Panc1 (cell line): ENCODE measurements around the gene INPP5A. TPM values are rescaled to one million over a fixed set of nuclear protein-coding genes. Genes with fewer than 3 reads are reported as not detected.

Experiments used
- ATAC-seq: fragments of 200-7000 bp; cut with Tn5 transposase; 2 replicates; pipeline ENCODE4 v1.9.1; 2020; ENCODE audit warnings: mild to moderate bottlenecking, moderate library complexity
- BruUV-seq: library from RNA; stranded (reverse); fragments of 400-500 nt; replicated peaks from 2 replicates; lab custom pipeline; 2021; lab: Mats Ljungman, UMichigan
- CTCF ChIA-PET: fragments of 300-600 bp; sonication (Branson Sonifier 250); formaldehyde crosslinking; loops from one replicate; lab custom pipeline; 2022; ENCODE audit warnings: antibody characterized with exemption; lab: Charles Lee
- POLR2A ChIA-PET: fragments of 300-600 bp; sonication (Branson Sonifier 250); formaldehyde crosslinking; loops from one replicate; lab custom pipeline; 2022; ENCODE audit warnings: antibody characterized with exemption; lab: Charles Lee
- DNase-seq: peaks from one replicate; pipeline ENCODE4 v3.0.0-alpha.2; 2010; ENCODE audit warnings: low read depth, low spot score
- H3K27ac ChIP-seq: 2 replicates; pipeline ENCODE4 v1.5.1; 2011; ENCODE audit warnings: mild to moderate bottlenecking, low read length, inconsistent platforms
- H3K27me3 ChIP-seq: fragments of 200-500 bp; sonication (Bioruptor generic); 2 replicates; pipeline ENCODE4 v1.6.0; 2014; ENCODE audit warnings: low read length, inconsistent platforms; ENCODE audit not compliant: control insufficient read depth, insufficient read depth
- H3K36me3 ChIP-seq: fragments of 200-500 bp; sonication (Bioruptor generic); 2 replicates; pipeline ENCODE4 v1.5.1; 2014; ENCODE audit warnings: inconsistent platforms, mild to moderate bottlenecking, low read length, moderate library complexity; ENCODE audit not compliant: control insufficient read depth, insufficient read depth
- H3K4me1 ChIP-seq: 2 replicates; pipeline ENCODE4 v1.5.1; 2011; ENCODE audit warnings: inconsistent platforms, mild to moderate bottlenecking, low read length, moderate library complexity; ENCODE audit not compliant: control insufficient read depth, insufficient read depth
- H3K4me3 ChIP-seq, 2 experiments: 2 replicates each; pipeline ENCODE4 v1.5.1; 2011 to 2012; ENCODE audit warnings: low read depth in 2 of 2, low read length in 2 of 2, mild to moderate bottlenecking in 2 of 2, inconsistent platforms in 1 of 2, moderate library complexity in 1 of 2
- H3K9me3 ChIP-seq: fragments of 200-500 bp; sonication (Bioruptor generic); 2 replicates; pipeline ENCODE4 v1.5.1; 2014; ENCODE audit warnings: low read depth, mild to moderate bottlenecking, inconsistent platforms, low read length, moderate library complexity; ENCODE audit not compliant: control insufficient read depth, insufficient read depth
- POLR2AphosphoS5 ChIP-seq: IDR thresholded peaks from 2 replicates; pipeline ENCODE4 v1.6.1; 2012; ENCODE audit warnings: mild to moderate bottlenecking, low read depth, low read length, moderate library complexity
- SIN3A ChIP-seq: IDR thresholded peaks from 2 replicates; pipeline ENCODE4 v1.6.1; 2012; ENCODE audit warnings: low read depth, mild to moderate bottlenecking, low read length, moderate library complexity, borderline replicate concordance; ENCODE audit not compliant: insufficient read depth
- TCF7L2 ChIP-seq: IDR thresholded peaks from 2 replicates; pipeline ENCODE4 v1.6.1; 2011; ENCODE audit warnings: mild to moderate bottlenecking, low read depth, low read length, inconsistent platforms
- in situ Hi-C: cut with HindIII; loops from 2 replicates; pipeline ENCODE4 v1.10.0; 2016; ENCODE audit warnings: low sequenced_read_pairs, low pct_unique_long_range_greater_than_20kb
- intact Hi-C: fragments of 100-400 bp; cut with micrococcal nuclease; formaldehyde crosslinking; loops from one replicate; pipeline ENCODE4 v1.10.0; 2022; ENCODE audit not compliant: unreplicated experiment
- total RNA-seq: library from RNA; stranded (reverse); gene quantifications from one replicate; pipeline ENCODE4 v1.2.1, GENCODE V29; 2021; ENCODE audit not compliant: unreplicated experiment
- TF ChIP-seq, protein P1 (sequence below): fragments of 450-650 bp; IDR thresholded peaks from 2 replicates; pipeline ENCODE4 v1.5.1; 2017; ENCODE audit warnings: mild to moderate bottlenecking
- TF ChIP-seq, protein P2 (sequence below), 2 experiments: IDR thresholded peaks; 2 replicates each; pipeline ENCODE4 v1.6.1; 2011 to 2012; ENCODE audit warnings: low read depth in 2 of 2, control low read depth in 1 of 2, low read length in 1 of 2, mild to moderate bottlenecking in 1 of 2, moderate library complexity in 1 of 2; ENCODE audit not compliant: insufficient read depth in 1 of 2

Gene INPP5A
- total RNA-seq, 1 experiment from 2014 or later = 60.0 TPM

DNA sequence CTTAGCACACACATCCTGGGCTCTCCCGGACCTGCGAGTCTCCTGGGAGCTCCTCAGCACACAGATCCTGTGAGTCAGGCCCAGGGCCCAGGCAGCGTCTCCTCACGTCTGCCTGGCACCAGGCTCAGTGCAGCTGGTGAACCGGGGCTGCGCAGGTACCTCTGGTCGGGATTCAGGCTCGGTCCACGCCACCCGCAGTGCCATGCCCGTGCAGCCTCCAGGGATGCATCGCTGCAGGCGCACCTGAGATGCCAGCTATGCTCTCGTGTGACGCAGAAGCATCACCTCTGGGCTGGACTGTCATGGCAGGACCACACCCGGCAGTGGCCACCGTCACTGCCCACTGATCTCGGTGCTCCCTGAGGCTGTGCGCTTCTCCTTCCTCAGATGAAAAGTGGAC lies 196.3 kb downstream of the INPP5A start:
- ATAC-seq (no peak), DNase-seq (no peak)
- no peak overlapping the region for H3K4me3 ChIP-seq
- H3K4me1 ChIP-seq = no peaks in the 10 kb centered on the region
- H3K27me3 ChIP-seq = no peaks in the 10 kb centered on the region
- no peaks in the 10 kb centered on the region for H3K36me3 ChIP-seq
- POLR2A ChIA-PET = no interaction called here
- CTCF ChIA-PET = no interaction called here
- intact Hi-C loops = no loop called here
- no TSS peak for BruUV-seq
- H3K9me3 ChIP-seq = no peaks in the 10 kb centered on the region
- TF ChIP-seq SIN3A = no peak
- TF ChIP-seq, protein P1, sequence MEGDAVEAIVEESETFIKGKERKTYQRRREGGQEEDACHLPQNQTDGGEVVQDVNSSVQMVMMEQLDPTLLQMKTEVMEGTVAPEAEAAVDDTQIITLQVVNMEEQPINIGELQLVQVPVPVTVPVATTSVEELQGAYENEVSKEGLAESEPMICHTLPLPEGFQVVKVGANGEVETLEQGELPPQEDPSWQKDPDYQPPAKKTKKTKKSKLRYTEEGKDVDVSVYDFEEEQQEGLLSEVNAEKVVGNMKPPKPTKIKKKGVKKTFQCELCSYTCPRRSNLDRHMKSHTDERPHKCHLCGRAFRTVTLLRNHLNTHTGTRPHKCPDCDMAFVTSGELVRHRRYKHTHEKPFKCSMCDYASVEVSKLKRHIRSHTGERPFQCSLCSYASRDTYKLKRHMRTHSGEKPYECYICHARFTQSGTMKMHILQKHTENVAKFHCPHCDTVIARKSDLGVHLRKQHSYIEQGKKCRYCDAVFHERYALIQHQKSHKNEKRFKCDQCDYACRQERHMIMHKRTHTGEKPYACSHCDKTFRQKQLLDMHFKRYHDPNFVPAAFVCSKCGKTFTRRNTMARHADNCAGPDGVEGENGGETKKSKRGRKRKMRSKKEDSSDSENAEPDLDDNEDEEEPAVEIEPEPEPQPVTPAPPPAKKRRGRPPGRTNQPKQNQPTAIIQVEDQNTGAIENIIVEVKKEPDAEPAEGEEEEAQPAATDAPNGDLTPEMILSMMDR = no peak
- in situ Hi-C loops = no loop called here
- H3K27ac ChIP-seq = no peak overlapping the region

DNA sequence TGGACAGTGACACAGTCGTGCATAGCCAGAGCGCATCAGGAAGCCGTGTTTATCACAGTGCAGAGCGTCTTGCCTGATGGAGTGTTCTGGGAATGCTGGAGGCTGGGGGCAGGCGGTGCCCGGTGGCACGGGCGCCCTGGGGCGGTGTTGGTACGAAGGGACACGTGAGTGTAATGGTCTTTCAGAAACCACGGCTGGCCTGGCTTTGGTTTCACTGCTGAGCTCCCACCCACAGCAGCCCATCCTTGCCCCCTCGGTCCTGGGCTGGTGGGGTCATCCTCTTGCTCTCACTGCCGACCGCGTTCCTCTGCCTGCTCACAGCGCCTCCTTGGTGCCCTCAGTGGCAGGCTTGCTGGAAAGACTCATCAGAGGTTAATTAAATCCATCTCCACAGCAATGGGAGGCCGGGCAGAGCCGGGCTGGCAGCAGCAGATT lies 197.8 kb downstream of the INPP5A start:
- DNase-seq = no peak
- Histone ChIP-seq H3K27me3 (no peaks in the 10 kb centered on the region), H3K4me3 (no peak overlapping the region), H3K4me1 (no peaks in the 10 kb centered on the region), H3K27ac (no peak overlapping the region), H3K9me3 (no peaks in the 10 kb centered on the region), H3K36me3 (no peaks in the 10 kb centered on the region)
- CTCF ChIA-PET = no interaction called here
- BruUV-seq = no TSS peak
- no peak for ATAC-seq
- POLR2A ChIA-PET = no interaction called here
- no peak for TF ChIP-seq POLR2AphosphoS5
- no peak for TF ChIP-seq SIN3A
- TF ChIP-seq, protein P2, sequence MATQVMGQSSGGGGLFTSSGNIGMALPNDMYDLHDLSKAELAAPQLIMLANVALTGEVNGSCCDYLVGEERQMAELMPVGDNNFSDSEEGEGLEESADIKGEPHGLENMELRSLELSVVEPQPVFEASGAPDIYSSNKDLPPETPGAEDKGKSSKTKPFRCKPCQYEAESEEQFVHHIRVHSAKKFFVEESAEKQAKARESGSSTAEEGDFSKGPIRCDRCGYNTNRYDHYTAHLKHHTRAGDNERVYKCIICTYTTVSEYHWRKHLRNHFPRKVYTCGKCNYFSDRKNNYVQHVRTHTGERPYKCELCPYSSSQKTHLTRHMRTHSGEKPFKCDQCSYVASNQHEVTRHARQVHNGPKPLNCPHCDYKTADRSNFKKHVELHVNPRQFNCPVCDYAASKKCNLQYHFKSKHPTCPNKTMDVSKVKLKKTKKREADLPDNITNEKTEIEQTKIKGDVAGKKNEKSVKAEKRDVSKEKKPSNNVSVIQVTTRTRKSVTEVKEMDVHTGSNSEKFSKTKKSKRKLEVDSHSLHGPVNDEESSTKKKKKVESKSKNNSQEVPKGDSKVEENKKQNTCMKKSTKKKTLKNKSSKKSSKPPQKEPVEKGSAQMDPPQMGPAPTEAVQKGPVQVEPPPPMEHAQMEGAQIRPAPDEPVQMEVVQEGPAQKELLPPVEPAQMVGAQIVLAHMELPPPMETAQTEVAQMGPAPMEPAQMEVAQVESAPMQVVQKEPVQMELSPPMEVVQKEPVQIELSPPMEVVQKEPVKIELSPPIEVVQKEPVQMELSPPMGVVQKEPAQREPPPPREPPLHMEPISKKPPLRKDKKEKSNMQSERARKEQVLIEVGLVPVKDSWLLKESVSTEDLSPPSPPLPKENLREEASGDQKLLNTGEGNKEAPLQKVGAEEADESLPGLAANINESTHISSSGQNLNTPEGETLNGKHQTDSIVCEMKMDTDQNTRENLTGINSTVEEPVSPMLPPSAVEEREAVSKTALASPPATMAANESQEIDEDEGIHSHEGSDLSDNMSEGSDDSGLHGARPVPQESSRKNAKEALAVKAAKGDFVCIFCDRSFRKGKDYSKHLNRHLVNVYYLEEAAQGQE (IDR thresholded peaks at IDR 0.05; ENCODE audit: insufficient read depth in 1 of 2, low read depth in 2 of 2, low read length in 1 of 2) = no peak
- TF ChIP-seq, protein P1 = no peak
- no peak for TF ChIP-seq TCF7L2
- in situ Hi-C loops (no loop called here), intact Hi-C loops (no loop called here)
